Dedifferentiated amniotic fluid mesenchymal stem cell (primary cell): ENCODE results near the gene FBXO4.
"Not testable (repeated sequence)": the region's sequence is repeated elsewhere in the genome, so short reads cannot be mapped to it uniquely, and the experiment has no call there.

ENCODE experiments used
- DNase-seq: peaks from one replicate; pipeline ENCODE4 v3.0.0-alpha.2; 2016; ENCODE audit errors: extremely low spot score

FBXO4 gene

DNA sequence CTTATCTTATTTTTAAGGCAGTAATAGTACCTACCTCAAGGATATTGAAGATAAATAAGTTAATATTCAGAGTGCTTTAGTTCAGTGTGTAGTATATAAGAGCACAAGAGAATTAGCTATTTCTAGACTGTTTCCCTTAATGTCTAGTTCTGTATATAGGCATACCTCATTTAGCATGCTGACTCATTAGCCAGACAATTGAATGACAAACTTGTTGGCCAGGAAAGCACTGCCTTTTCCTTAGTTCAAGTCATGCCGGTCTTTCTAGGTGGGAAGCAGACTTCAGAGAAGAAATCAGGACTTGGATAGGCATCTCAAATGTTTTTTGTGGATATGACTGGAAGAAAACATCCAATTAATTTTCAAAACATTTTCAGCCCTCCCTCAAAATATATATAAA, 3.2 kb upstream of the FBXO4 start:
- DNase-seq, result no peak

DNA sequence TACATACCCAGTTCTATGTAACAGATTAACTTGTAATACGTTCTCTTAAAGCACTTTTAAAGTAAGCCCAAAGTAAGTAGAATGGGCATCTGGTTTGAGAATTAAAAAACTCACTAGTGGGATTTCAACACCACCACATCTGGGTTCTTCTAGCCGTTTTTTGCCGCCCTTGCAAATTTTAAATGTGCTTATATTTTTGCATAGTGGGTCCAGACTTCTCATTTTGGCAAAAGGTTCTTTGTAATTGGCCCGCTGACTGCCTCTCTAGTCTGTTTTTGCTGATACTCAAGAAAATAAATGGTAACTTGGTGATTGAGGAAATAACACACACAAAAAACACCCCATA, 582 bp upstream of the FBXO4 start:
- no peak for DNase-seq

DNA sequence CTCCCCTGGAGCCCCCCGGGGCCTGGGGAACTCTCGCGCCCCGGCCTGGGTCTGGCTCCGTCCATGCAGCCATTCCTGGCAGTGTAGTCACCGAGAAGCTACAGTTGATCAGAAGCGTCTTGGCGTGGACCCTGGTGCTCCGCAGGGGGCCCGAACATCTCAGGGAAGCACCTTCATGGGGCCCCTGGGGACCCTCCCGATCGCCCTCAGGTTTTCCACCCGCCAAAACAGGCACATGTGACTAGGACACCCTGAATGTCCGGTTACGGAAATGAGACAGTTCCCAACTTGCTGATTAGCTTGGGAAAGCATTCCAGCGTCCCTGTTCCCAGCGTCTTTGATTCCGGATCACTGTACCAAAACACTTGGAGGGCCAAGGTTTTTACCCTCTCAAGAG, 472 bp downstream of the FBXO4 start:
- no peak for DNase-seq

DNA sequence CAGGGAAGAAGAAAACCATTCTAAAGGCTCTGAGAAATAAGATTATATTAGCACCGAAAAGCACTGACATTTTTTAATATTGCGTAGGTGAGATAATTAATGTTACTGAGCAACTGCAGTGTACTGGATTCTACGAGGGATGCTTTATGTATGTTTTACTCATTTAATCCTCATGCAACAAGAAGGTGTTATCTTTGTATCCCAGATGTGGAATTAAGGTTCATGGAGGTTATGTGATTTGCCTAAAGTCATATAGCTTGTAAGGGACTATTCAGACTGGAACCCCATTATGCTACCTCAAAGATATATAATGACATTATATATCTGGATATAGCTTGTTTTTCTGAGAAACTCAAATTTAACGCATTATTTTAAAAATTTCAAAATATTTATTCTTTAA, 2.5 kb downstream of the FBXO4 start:
- no peak for DNase-seq

DNA sequence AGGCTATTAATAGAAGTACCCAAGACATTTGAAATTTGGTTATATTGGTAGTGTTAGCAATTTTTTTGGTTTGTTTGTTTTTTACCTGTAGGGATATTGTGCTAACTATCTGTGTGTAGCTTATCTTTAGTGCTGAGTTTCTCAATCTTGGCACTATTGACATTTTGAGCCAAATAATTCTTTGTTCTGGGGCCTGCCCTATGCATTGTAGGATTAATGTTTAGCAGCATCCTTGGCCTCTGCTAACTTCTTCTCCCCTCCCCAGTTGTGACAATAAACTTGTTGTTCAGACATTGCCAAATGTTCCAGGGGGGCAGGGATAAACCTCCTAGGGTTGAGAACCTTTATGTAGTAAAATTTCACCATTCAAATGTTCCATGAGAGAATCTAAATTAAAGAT, 4.0 kb downstream of the FBXO4 start:
- no peak for DNase-seq

DNA sequence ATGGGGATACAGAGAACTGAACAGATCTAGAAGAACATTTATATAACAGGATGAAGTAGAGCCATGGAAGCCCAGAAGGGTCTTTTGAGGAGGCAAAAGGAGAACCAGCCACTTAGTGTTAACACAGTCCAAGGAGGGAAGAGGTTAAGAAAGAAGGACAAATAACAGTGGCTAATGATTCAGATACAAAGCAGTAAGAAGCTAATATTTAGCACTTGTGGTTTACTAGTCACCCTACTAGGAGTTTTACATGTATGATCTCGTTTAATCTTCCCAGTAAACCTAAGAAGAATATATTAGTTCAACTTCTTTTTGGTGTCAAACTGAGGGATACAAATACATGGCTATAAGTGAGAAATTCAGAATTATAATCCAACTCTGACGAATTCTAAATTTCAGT, 7.7 kb downstream of the FBXO4 start:
- no peak for DNase-seq

DNA sequence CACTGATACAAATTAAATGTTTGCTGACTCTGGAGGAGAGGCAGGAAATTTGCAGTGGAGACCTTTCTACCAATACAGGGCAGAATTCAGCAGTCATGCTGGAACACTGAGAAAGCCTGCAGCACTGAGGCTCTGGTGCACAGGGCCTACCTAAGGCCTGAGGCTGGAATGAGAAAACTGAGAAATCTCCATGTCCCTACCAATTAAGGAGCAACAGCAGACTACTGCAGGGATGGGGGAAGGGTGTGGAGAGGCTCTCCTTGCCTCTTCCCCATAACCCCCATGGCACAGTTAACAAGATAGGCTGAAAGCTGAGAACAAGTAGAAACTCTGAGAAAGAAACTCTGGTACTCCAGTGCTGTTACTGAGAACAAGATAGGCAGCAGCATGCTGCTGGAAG, 10.5 kb downstream of the FBXO4 start:
- DNase-seq, result no peak

DNA sequence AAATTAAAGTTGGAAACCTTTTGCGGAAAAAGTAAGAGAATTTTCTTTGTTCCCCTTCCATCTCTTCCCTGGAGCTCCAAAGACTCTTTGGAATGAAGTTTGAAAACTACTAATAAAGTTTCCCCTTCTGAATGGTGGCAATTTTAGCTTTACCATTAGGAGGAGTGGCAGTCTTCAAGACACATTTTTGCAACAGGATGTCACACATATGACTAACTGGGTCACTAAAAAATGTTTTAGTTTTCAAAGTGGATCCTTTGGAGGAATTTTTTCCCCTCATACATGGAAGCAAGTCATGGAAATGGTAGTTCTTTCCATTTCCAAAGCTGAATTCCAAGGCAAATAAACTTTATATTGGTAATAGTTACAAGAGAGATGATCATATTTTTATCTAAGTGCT, 15.6 kb downstream of the FBXO4 start:
- no peak for DNase-seq

DNA sequence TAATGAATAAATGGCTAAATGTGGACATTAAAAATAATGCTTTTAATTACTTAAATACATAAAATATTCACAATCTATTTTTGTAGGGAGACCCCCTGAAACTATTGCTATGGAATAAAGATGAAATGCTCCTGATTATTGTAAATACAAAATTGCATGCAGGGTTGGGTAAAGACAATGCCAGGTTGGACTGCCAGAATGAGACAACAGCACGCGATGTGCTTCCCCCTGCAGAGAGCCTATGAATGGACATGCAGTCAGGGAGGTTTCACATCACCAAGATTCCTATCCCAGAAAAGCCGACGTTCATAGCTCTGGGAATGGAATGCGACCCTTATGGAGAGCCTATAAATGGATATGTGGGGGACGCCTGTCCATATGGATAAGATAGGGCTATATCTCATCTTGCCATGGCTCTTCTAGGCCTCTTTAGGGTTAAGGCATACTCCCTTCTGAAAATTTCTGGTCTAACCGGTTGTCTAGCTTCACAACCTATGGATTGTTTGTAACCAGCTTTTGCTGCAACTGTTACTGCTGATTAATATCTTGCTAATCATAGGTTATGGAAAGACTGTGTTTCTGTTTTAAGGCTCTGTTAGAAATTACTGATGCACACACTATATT, 20.4 kb downstream of the FBXO4 start:
- DNase-seq, result not testable (repeated sequence)

DNA sequence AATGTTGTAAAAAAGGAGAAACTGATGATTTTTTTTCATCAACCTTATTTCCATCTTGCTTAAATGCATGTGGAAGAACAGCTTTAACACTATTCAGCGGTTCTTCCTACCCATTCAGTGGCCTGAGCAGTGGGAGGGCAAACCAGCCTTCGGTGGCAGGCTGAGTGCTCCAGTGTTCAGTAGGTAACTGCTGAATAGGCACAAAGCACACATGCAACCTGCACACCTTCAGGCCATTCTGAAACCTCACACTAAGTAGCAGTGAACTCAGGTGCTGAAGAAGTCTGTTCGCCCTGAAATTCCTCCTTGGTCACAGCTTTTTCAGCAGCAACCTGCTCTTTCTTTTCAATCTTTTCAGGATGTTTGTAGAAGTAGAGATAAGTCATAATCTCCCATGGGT, 26.1 kb downstream of the FBXO4 start:
- no peak for DNase-seq

DNA sequence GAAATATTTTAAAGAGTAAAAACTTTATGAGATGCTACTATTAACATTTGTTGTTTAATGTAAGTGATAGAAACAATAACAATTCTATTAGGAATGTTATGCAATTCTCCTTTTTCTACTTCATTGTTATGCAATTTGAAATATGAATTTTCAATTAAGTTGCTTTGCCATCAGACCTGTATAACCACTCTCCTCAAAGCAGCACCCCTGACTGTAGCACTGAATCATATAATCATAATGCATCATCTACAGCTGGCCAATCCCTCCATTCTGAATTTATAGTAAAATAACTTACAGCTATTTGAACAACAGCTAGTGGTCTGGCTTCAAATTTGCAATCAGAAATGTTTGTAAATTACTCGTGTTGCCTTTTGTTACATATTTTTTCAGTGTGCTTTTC, 29.2 kb downstream of the FBXO4 start:
- no peak for DNase-seq

DNA sequence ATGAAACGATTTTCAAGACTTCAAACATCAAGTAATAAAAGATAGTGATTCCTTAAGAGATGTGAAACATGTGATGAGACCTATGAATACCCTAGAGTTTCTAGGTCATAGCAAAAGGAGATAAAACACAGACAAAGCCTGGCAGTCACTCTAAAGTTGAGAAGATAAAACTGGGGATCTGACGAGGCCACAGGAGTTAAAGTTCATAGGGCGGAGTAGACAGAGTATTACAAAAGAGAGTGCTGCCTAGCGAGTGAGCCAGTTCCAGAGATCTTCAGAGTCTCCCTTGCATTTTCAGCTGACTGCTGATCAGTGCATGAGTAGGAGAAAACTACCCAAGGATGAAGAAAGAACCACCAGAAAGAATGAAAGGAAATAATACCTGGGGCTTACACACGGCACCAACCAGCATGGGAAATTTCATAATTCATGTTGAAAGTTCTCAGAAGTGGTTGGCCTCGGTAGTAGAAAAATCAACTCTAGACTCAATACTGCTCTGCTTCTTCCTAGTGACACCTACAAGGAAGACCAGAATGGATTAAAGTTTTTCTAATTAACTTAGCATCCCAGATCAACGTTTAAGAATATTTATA, 30.4 kb downstream of the FBXO4 start:
- DNase-seq, result no peak

DNA sequence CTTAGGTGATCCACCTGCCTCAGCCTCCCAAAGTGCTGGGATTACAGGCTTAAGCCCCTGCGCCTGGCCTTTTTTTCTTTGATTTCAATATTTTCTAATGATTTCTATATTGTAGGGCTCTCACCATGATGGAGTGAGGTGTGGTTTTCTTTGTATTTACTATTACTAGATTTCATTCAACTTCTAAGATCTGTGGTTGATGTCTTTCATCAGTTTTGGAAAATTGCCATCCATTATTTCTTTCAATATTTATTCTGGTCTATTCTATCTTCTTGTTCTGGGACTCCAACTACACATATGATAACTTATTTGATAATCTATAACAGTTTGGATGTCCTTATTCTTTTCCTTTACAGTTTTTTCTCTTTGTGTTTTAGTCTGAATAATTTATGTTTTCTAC, 31.9 kb downstream of the FBXO4 start:
- DNase-seq, result no peak

DNA sequence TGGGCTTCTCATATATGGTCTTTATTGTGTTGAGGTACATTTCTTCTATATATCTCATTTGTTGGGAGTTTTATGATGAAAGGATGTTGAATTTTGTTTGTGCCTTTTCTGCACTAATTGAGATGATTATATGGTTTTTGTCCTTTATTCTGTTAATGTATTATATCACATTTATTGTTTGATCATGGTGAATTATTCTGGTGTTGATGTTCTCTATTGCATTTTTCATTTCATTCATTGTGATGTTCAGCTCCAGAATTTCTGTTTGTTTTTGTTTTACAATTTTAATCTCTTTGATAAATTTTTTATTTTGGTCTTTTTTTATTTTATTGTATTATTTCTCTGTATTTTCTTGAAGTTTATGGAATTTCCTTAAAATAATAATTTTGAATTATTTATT, 35.4 kb downstream of the FBXO4 start:
- DNase-seq, result no peak

DNA sequence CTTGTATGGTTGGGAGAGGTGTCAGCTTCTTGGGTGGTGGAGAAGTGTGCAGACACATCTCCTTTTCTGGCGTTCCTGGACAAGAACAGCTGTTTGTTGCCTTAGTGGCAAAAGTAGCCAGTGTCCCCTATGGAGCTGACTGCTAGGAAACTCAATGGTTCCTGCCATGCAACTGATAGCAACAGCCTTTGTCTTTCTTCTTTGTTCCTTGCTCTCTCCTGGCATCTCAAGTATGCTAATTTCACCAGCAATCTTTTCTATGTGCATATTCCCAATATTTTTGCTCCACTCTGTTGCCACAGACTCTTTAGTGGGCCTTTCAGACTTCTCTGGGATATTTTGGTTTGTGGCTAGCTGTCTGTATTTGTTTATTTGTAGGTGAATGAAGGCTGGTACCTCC, 36.7 kb downstream of the FBXO4 start:
- DNase-seq, result no peak

DNA sequence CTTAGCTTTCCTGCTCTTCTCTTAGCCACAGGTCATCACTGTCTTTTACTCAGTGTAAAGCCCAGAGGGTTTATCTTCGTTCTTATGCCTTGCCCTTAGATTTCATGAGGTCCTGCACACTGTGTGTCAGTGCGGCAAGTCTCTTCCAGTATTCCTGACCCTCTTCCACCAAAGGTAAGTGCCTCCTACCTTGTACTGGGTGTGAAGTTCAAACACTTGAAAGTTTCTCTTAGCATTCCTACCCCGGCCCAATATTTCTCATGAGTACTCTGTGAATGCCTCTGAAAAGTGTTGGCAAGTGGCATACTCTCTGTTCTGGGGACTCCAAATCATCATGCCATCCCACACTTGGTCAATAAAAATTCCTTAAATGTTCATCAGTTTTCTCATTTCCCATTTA, 37.4 kb downstream of the FBXO4 start:
- no peak for DNase-seq

DNA sequence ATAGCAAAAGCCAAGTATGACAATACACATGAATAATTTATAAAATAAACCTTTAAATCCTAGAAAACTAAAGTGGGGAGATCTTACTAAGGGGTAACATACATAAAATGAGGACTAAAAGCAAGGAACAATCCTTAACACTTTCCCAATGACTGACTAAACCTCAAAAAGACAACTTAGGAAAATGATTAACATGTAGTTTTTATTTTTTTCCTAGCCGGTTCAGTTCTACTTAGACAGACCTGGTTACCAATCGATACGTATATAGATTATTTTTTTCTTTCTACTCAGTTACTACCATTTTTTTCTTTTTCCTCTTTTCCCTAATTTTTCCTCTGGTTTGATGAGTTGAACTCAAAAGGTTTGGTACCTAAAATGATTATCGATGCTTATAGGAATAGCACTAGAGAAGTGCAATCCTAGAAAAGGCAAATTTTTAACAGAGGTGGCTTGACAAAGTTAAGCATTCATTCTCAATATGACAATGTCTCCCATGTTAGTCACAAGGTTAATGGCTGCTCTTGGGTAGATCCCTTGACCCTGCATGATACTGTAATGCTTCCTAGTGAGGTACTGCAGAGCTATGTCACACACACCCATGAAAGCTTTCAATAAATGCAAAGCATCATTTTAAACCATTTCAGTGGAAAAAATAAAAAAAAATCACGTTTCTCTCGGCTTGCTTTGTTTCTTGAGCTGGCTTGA, 41.5 kb downstream of the FBXO4 start:
- no peak for DNase-seq

DNA sequence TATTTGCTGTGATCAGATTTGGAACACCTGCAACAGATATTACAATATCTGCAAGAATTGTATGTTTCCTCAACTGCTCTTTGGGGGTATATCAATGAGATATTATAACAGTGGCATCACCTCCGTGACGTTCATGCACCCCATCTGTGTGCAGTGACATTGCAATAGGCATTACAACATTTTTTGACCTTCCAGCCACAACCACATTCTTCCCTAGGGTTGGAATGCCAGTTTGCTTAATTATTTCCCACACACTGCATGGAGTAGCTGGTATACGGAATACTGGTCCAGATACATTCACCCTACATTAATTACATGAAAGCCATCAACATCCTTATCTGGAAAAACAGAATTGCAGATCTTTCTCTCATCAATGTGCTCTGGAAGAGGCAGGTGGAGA, 42.3 kb downstream of the FBXO4 start:
- no peak for DNase-seq

DNA sequence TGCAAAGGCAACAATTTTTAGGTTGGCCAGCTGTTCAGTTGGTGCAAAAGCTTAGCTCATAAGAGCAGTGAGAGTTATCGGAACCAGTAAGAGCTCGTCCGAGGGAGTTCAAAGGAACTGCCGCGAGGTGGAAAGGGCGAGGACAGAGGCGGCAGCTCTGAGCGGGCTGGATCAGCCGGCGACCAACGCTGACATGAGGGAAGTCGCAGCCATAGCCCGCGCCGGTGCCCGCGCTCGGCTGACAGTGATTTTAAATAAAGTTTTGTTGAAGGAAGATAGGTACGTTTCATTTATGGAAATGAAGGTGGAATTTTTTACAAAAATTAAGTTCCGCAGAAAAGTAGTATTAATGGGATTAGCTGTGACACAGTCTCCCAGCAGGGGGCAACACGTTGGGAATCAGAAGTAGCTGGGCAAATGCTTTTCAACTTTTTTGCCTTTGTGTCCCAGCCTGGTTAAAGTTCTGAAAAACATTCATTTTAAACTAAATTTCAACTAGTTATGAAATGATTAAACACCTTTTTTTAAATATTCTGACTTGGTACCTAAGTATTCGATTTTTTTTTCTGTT, 43.2 kb downstream of the FBXO4 start:
- DNase-seq, result no peak

DNA sequence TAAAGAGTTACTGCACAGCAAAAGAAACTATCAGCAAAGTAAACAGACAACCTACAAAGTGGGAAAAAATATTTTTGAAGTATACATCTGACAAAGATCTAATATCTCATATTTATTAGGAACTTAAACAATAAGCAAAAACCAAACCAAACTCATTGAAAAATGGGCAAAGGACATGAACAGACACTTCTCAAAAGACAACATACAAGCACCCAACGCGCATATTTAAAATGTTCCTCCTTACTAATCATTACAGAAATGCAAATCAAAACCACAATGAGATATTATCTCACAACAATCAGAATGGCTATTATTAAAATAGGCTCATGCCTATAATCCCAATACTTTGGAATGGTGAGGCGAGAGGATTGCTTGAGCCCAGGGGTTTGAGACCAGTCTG, 48.0 kb downstream of the FBXO4 start:
- DNase-seq, result no peak

DNA sequence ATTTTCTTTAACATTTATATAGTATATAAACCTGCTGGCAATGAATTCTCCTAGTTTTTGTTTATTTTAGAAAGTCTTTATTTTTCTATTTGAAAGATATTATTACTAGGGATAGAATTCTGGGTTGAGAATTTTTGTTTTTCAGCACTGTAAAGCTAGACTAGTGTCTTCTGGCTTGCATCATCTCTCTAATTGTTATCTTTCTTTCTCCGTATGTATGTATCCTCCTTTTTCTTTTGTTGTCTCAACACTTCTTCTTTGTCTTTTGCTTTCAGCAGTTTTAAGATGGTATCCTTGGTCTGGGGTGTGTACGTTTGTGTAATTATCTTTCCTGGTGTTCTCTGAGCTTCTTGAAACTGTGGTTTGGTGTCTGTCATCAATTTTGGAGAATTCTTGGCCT, 48.8 kb downstream of the FBXO4 start:
- DNase-seq, result no peak

DNA sequence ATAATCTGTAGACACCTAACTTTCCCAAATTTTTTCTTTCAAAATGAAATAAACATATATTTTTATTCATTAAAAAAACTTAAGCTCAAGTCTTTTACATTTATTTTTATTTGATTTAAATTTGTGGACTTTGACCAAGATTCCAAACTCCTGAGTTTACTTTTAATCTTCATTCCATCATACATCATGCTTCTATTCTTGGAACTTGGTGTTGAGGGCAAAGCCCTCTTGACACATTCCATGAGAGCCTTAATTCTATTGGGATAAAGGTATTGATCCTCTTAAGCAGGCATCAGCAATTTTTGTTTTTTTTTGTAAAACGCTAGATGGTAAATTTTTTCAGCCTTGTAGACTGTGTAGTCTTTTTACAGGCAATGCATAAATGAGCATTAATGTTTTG, 53.6 kb downstream of the FBXO4 start:
- no peak for DNase-seq

DNA sequence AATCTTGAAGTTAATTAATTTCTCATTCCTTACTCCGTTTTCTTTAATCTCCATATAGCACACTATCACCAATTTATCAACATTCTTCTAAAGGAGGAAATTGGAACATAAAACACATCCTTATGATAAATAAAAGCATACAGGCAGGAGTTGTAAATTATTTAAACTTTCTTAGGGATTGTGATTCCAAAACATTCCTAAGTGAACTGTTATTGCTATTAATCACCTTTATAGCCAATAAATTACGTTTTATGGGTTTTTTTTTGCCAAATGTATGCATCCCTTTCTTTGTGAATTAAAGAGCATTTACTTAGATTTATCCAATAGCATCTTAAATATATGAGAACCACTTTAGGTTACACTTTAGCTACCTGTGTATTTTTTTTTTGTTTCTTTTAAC, 55.3 kb downstream of the FBXO4 start:
- no peak for DNase-seq
